Measurements from ENCODE around the gene ILDR1.
"Not testable (repeated sequence)": the region's sequence is repeated elsewhere in the genome, so short reads cannot be mapped to it uniquely, and the experiment has no call there.

The ILDR1 gene

DNA sequence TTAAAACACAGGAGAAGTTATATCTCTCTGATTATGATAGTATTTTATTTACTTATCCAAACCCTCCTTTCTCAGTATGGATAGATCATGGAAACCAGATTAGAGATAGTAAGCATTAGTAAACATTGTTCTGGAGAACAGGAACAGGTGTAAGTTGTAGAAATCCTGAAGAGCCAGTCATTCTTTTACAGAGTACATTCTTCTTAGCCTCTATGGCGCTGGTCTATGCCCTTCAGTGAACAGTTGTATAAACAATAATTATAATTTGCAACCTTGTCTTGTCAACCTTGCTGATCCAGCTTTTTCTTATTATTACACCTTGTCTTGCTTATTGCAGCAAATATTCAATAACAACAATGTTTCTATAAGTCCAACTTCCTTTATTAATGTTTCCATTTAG is 80.5 kb downstream of the ILDR1 start:
- no peak overlapping the region for H3K4me3 ChIP-seq (replicated peaks; ENCODE audit: low read depth, low read length)
- DNase-seq (ENCODE audit: low read depth): no peak
- TF ChIP-seq, protein P1, sequence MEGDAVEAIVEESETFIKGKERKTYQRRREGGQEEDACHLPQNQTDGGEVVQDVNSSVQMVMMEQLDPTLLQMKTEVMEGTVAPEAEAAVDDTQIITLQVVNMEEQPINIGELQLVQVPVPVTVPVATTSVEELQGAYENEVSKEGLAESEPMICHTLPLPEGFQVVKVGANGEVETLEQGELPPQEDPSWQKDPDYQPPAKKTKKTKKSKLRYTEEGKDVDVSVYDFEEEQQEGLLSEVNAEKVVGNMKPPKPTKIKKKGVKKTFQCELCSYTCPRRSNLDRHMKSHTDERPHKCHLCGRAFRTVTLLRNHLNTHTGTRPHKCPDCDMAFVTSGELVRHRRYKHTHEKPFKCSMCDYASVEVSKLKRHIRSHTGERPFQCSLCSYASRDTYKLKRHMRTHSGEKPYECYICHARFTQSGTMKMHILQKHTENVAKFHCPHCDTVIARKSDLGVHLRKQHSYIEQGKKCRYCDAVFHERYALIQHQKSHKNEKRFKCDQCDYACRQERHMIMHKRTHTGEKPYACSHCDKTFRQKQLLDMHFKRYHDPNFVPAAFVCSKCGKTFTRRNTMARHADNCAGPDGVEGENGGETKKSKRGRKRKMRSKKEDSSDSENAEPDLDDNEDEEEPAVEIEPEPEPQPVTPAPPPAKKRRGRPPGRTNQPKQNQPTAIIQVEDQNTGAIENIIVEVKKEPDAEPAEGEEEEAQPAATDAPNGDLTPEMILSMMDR (IDR thresholded peaks at IDR 0.05; ENCODE audit: low read length, missing control alignments): no peak

DNA sequence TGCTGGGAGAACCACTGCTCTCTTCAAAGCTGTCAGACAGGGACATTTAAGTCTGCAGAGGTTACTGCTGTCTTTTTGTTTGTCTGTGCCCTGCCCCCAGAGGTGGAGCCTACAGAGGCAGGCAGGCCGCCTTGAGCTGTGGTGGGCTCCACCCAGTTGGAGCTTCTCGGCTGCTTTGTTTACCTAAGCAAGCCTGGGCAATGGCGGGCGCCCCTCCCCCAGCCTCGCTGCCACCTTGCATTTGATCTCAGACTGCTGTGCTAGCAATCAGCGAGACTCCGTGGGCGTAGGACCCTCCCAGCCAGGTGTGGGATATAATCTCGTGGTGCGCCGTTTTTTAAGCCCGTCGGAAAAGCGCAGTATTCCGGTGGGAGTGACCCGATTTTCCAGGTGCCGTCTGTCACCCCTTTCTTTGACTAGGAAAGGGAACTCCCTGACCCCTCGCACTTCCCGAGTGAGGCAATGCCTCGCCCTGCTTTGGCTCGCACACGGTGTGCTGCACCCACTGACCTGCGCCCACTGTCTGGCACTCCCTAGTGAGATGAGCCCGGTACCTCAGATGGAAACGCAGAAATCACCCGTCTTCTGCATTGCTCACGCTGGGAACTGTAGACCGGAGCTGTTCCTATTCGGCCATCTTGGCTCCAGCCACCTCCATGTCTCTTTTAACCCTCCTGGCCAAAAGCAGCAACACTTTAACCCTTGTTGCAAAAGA is 83.7 kb downstream of the ILDR1 start:
- not testable (repeated sequence) for DNase-seq (ENCODE audit: low read depth); H3K4me3 ChIP-seq (replicated peaks; ENCODE audit: low read depth, low read length)

Data from fibroblast of pulmonary artery (primary cell).